H9 (cell line): ENCODE measurements around the gene BBOX1. TPM values are rescaled to one million over a fixed set of nuclear protein-coding genes. Genes with fewer than 3 reads are reported as not detected.

Experiments
- DNase-seq: peaks from one replicate; pipeline ENCODE4 v3.0.0-alpha.2; 2017
- H2AFZ ChIP-seq: one replicate; pipeline ENCODE4 v1.6.1; 2013; ENCODE audit warnings: mild to moderate bottlenecking, low read length, control low read depth, moderate library complexity
- H2AK5ac ChIP-seq: 2 replicates; pipeline ENCODE4 v1.6.1; 2013; ENCODE audit warnings: low read length, control low read depth, mixed read lengths; ENCODE audit not compliant: insufficient read length
- H2BK120ac ChIP-seq: one replicate; pipeline ENCODE4 v1.6.1; 2013; ENCODE audit warnings: low read depth, mild to moderate bottlenecking, low read length, control low read depth, inconsistent platforms; ENCODE audit not compliant: poor library complexity, severe bottlenecking
- H2BK12ac ChIP-seq: 2 replicates; pipeline ENCODE4 v1.6.1; 2013; ENCODE audit warnings: low read length, control low read depth, mixed read lengths, low read depth; ENCODE audit not compliant: insufficient read length
- H2BK15ac ChIP-seq: 2 replicates; pipeline ENCODE4 v1.6.1; 2013; ENCODE audit warnings: low read depth, low read length, control low read depth
- H2BK20ac ChIP-seq: one replicate; pipeline ENCODE4 v1.6.1; 2013; ENCODE audit warnings: low read depth, mild to moderate bottlenecking, low read length, control low read depth, inconsistent platforms; ENCODE audit not compliant: poor library complexity, severe bottlenecking
- H2BK5ac ChIP-seq: 2 replicates; pipeline ENCODE4 v1.6.1; 2013; ENCODE audit warnings: low read length, control low read depth, mixed read lengths; ENCODE audit not compliant: insufficient read length
- H3K14ac ChIP-seq: 2 replicates; pipeline ENCODE4 v1.6.1; 2013; ENCODE audit warnings: low read length, control low read depth; ENCODE audit not compliant: insufficient read depth
- H3K18ac ChIP-seq: 2 replicates; pipeline ENCODE4 v1.6.1; 2013; ENCODE audit warnings: low read depth, mild to moderate bottlenecking, mixed read lengths, low read length, control low read depth; ENCODE audit not compliant: insufficient read length
- H3K23ac ChIP-seq: 2 replicates; pipeline ENCODE4 v1.6.1; 2013; ENCODE audit warnings: low read length, control low read depth, mixed read lengths, low read depth; ENCODE audit not compliant: insufficient read length
- H3K23me2 ChIP-seq: 2 replicates; pipeline ENCODE4 v1.6.1; 2013; ENCODE audit warnings: low read depth, mild to moderate bottlenecking, mixed read lengths, low read length, control low read depth; ENCODE audit not compliant: insufficient read length, poor library complexity, severe bottlenecking
- H3K27ac ChIP-seq: 2 replicates; pipeline ENCODE4 v1.5.1; 2013; ENCODE audit warnings: low read length, control low read depth, mixed read lengths, low read depth; ENCODE audit not compliant: insufficient read length
- H3K27me3 ChIP-seq: 2 replicates; pipeline ENCODE4 v1.6.1; 2013; ENCODE audit warnings: low read length, control low read depth, inconsistent platforms; ENCODE audit not compliant: insufficient read depth
- H3K4ac ChIP-seq: 2 replicates; pipeline ENCODE4 v1.6.1; 2013; ENCODE audit warnings: low read depth, mild to moderate bottlenecking, control low read depth, inconsistent platforms, low read length, moderate library complexity
- H3K4me1 ChIP-seq: 2 replicates; pipeline ENCODE4 v1.6.1; 2013; ENCODE audit warnings: low read length, control low read depth, inconsistent platforms; ENCODE audit not compliant: insufficient read depth
- H3K4me2 ChIP-seq: 2 replicates; pipeline ENCODE4 v1.6.1; 2013; ENCODE audit warnings: low read length, control low read depth, mixed read lengths; ENCODE audit not compliant: insufficient read length, insufficient read depth
- H3K56ac ChIP-seq: 2 replicates; pipeline ENCODE4 v1.6.1; 2013; ENCODE audit warnings: low read depth, mild to moderate bottlenecking, mixed read lengths, low read length, control low read depth; ENCODE audit not compliant: insufficient read length
- H3K79me1 ChIP-seq: 2 replicates; pipeline ENCODE4 v1.6.1; 2013; ENCODE audit warnings: low read depth, mild to moderate bottlenecking, moderate library complexity, low read length, control low read depth, inconsistent platforms; ENCODE audit not compliant: insufficient read depth, poor library complexity, severe bottlenecking
- H3K79me2 ChIP-seq: 2 replicates; pipeline ENCODE4 v1.6.1; 2013; ENCODE audit warnings: low read length, control low read depth, inconsistent platforms; ENCODE audit not compliant: insufficient read depth
- H3K9ac ChIP-seq: 2 replicates; pipeline ENCODE4 v1.6.1; 2013; ENCODE audit warnings: low read length, control low read depth, mixed read lengths; ENCODE audit not compliant: insufficient read length; ENCODE audit errors: extremely low read depth
- H3K9me3 ChIP-seq: one replicate; pipeline ENCODE4 v1.6.1; 2013; ENCODE audit warnings: low read depth, low read length, inconsistent platforms; ENCODE audit not compliant: control insufficient read depth
- H3T11ph ChIP-seq: one replicate; pipeline ENCODE4 v1.6.1; 2013; ENCODE audit warnings: mild to moderate bottlenecking, low read length, control low read depth, inconsistent platforms
- H4K20me1 ChIP-seq: one replicate; pipeline ENCODE4 v1.6.1; 2013; ENCODE audit not compliant: control insufficient read depth, insufficient read length, insufficient read depth
- H4K5ac ChIP-seq: 2 replicates; pipeline ENCODE4 v1.6.1; 2013; ENCODE audit warnings: low read depth, mild to moderate bottlenecking, mixed read lengths, low read length, control low read depth; ENCODE audit not compliant: insufficient read length
- H4K8ac ChIP-seq: replicated peaks from 2 replicates; pipeline ENCODE4 v1.6.1; 2013; ENCODE audit warnings: low read length, control low read depth, mixed read lengths, low read depth; ENCODE audit not compliant: insufficient read length
- H4K91ac ChIP-seq: 2 replicates; pipeline ENCODE4 v1.6.1; 2013; ENCODE audit warnings: low read depth, mild to moderate bottlenecking, moderate library complexity, mixed read lengths, low read length, control low read depth; ENCODE audit not compliant: insufficient read length
- H3K27ac Mint-ChIP-seq, 3 experiments: 2 replicates in 2 of 3; 3 replicates in 1 of 3; pipeline ENCODE4 v1.8.0; 2020 to 2021; ENCODE audit warnings: mixed read lengths in 3 of 3, mild to moderate bottlenecking in 1 of 3, moderate library complexity in 1 of 3
- H3K27me3 Mint-ChIP-seq: 2 replicates; pipeline ENCODE4 v1.8.0; 2021; ENCODE audit warnings: low read depth, mild to moderate bottlenecking, moderate library complexity, mixed read lengths
- H3K36me3 Mint-ChIP-seq, 3 experiments: 2 replicates in 2 of 3; 3 replicates in 1 of 3; pipeline ENCODE4 v1.8.0; 2020 to 2021; ENCODE audit warnings: low read depth in 3 of 3, mixed read lengths in 3 of 3; ENCODE audit not compliant: insufficient read depth in 1 of 3
- H3K4me1 Mint-ChIP-seq, 2 experiments: 2 replicates each; pipeline ENCODE4 v1.8.0; 2020; ENCODE audit warnings: mixed read lengths in 2 of 2
- H3K4me3 Mint-ChIP-seq, 2 experiments: 2 replicates in 1 of 2; 3 replicates in 1 of 2; pipeline ENCODE4 v1.8.0; 2020 to 2021; ENCODE audit warnings: mild to moderate bottlenecking in 2 of 2, mixed read lengths in 2 of 2, moderate library complexity in 1 of 2
- H3K9me3 Mint-ChIP-seq, 2 experiments: 2 replicates in 1 of 2; 3 replicates in 1 of 2; pipeline ENCODE4 v1.8.0; 2020; ENCODE audit warnings: mild to moderate bottlenecking in 2 of 2, mixed read lengths in 2 of 2, moderate library complexity in 1 of 2
- CTCF ChIP-seq: fragments of 200-600 bp; sonication (generic); conservative IDR thresholded peaks from 3 replicates; pipeline ENCODE4 v1.8.0; 2021; ENCODE audit warnings: antibody characterized with exemption, mild to moderate bottlenecking
- WGBS: extraction: QIAGEN DNeasy Blood & Tissue Kit; methylation state at CpG from one replicate; pipeline ENCODE4 v1.1.7; 2013; ENCODE audit warnings: missing lambda C conversion rate, low lambda C conversion rate, mixed read lengths; ENCODE audit not compliant: insufficient read length; ENCODE audit errors: extremely low coverage; 5-methylcytosine and 5-hydroxymethylcytosine counted together
- total RNA-seq: library from RNA; stranded (reverse); gene quantifications from 2 replicates; pipeline ENCODE4 v1.2.1, GENCODE V29; 2021

The BBOX1 gene
- total RNA-seq, 1 experiment from 2014 or later: not detected

GRCh38 chr11:27115051-27115650 is 74.5 kb downstream of the BBOX1 start:
- no peak for TF ChIP-seq CTCF
- Mint-ChIP-seq H3K4me3 (no peak overlapping the region), H3K36me3 (no peaks in the 10 kb centered on the region)

More at GRCh38 chr11:27115051-27115650, 74.5 kb downstream of the BBOX1 start:
- Histone ChIP-seq H3K79me1 (no peaks in the 10 kb centered on the region), H4K8ac (no peak overlapping the region), H3K27me3 (no peaks in the 10 kb centered on the region), H2AFZ (no peak overlapping the region), H4K91ac (no peak overlapping the region), H3K56ac (no peak overlapping the region), H3K4me2 (no peak overlapping the region), H2BK120ac (no peak overlapping the region), H3K14ac (no peak overlapping the region), H2BK5ac (no peak overlapping the region), H3K4ac (no peak overlapping the region), H3K23me2 (no peaks in the 10 kb centered on the region), H2BK12ac (no peak overlapping the region), H3K79me2 (no peaks in the 10 kb centered on the region), H4K20me1 (no peaks in the 10 kb centered on the region), H2BK20ac (no peak overlapping the region), H3K9me3 (no peaks in the 10 kb centered on the region), H4K5ac (no peak overlapping the region), H3K18ac (no peak overlapping the region), H3K4me1 (no peaks in the 10 kb centered on the region; the same call in 1 of the 2 replicates), H3T11ph (no peak overlapping the region), H2BK15ac (no peak overlapping the region), H3K27ac (no peak overlapping the region), H3K9ac (no peak overlapping the region), H3K23ac (no peak overlapping the region), H2AK5ac (no peak overlapping the region)
- H3K9me3 Mint-ChIP-seq: no peaks in the 10 kb centered on the region
- no peaks in the 10 kb centered on the region for H3K27me3 Mint-ChIP-seq
- WGBS: no CpG with 5 or more reads among the region's 3 CpGs
- no peak overlapping the region for H3K27ac Mint-ChIP-seq
- no peak for DNase-seq
- H3K4me1 Mint-ChIP-seq: peaks cover 5% of the 10 kb centered on the region in 2 experiments
